Mesodermal cell (in vitro differentiated cells): ENCODE results near the gene GAGE12F.
"Not testable (repeated sequence)": the region's sequence is repeated elsewhere in the genome, so short reads cannot be mapped to it uniquely, and the experiment has no call there.

Experiments
- H3K27ac ChIP-seq: 2 replicates; pipeline ENCODE4 v1.7.0; 2013; ENCODE audit warnings: mild to moderate bottlenecking, low read depth, low read length, moderate library complexity; ENCODE audit not compliant: severe bottlenecking
- H3K36me3 ChIP-seq: 2 replicates; pipeline ENCODE4 v1.7.1; 2013; ENCODE audit warnings: mild to moderate bottlenecking, low read length, moderate library complexity; ENCODE audit not compliant: control insufficient read depth, insufficient read depth
- H3K4me1 ChIP-seq: one replicate; pipeline ENCODE4 v1.7.1; 2013; ENCODE audit warnings: mild to moderate bottlenecking, low read length; ENCODE audit not compliant: insufficient read depth, control insufficient read depth, poor library complexity, severe bottlenecking
- H3K4me3 ChIP-seq: 2 replicates; pipeline ENCODE4 v1.7.0; 2013; ENCODE audit warnings: low read length, control low read depth, mild to moderate bottlenecking; ENCODE audit not compliant: insufficient read depth, poor library complexity, severe bottlenecking; ENCODE audit errors: extremely low read depth
- H3K9me3 ChIP-seq: 2 replicates; pipeline ENCODE4 v1.7.1; 2013; ENCODE audit warnings: mild to moderate bottlenecking, low read length, moderate library complexity; ENCODE audit not compliant: control insufficient read depth
- WGBS, 2 experiments: methylation state at CpG; one replicate each; pipeline ENCODE4 v1.1.5; 2013; ENCODE audit warnings: missing lambda C conversion rate in 2 of 2; ENCODE audit not compliant: insufficient coverage in 2 of 2; 5-methylcytosine and 5-hydroxymethylcytosine counted together

GAGE12F gene

GRCh38 chrX:49598720-49599119 is 38.1 kb downstream of the GAGE12F start, which contains the start of gene GAGE1:
Gene GAGE1 (plus strand): TSS chrX:49599020. CDS start chrX:49600175, 1,155 bp downstream.
- H3K36me3 ChIP-seq, H3K4me3 ChIP-seq, H3K27ac ChIP-seq, H3K9me3 ChIP-seq, H3K4me1 ChIP-seq: not testable (repeated sequence)
- WGBS, 2 experiments, result no CpG with 5 or more reads among the region's 16 CpGs

- Histone ChIP-seq H3K27ac (peak overlapping the region; percentile 6), H3K9me3 (no peaks in the 10 kb centered on the region), H3K36me3 (no peaks in the 10 kb centered on the region), H3K4me1 (no peaks in the 10 kb centered on the region), H3K4me3 (no peak overlapping the region)
- WGBS, 2 experiments, result 92% methylated on average over 5 of the region's 7 CpGs; no CpG with 5 or more reads in 1 of the 2 experiments
These were observed 50.2 kb downstream of the GAGE12F start for GRCh38 chrX:49610718-49611310.
